AG09309 (cell line): ENCODE data around the gene DIS3L2.

Experiments used
- DNase-seq: peaks from one replicate; pipeline ENCODE4 v3.0.0-alpha.2; 2010; ENCODE audit warnings: low read depth
- H3K4me3 ChIP-seq: 2 replicates; pipeline ENCODE4 v1.5.1; 2011; ENCODE audit warnings: mild to moderate bottlenecking, low read depth, low read length, moderate library complexity; ENCODE audit not compliant: control insufficient read depth
- CTCF ChIP-seq: IDR thresholded peaks from 2 replicates; pipeline ENCODE4 v1.5.1; 2011; ENCODE audit warnings: mild to moderate bottlenecking, low read depth, low read length, inconsistent platforms; ENCODE audit not compliant: insufficient read depth, control insufficient read depth; ENCODE audit errors: missing control alignments

Gene DIS3L2

DNA sequence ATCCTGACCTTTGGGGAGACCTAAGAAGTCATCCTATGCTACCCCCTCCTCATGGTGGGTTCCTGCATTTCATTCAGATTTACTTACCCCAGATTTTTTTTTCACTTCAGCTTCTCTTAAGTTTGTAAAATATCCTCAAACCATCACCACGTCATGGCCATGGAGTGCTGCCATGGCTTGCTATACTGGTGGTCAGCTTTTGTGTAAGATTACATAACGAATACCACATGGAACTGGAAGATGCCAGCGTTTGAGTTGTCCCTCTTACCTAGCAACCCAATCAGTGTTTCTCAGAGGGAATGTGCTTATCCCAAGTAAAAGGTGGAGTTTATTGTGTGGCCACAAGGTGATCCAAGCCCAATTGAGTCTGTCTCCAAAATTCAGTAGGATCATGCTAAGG is 268.4 kb downstream of the DIS3L2 start:
- no peak overlapping the region for H3K4me3 ChIP-seq
- no peak for TF ChIP-seq CTCF
- DNase-seq, result peak; percentile 32

- no peak for DNase-seq
- TF ChIP-seq CTCF, result no peak
- H3K4me3 ChIP-seq, result no peak overlapping the region
Measured at GRCh38 chr2:232230560-232230959, 269.0 kb downstream of the DIS3L2 start.

GRCh38 chr2:232231554-232231953 is 270.0 kb downstream of the DIS3L2 start:
- no peak for TF ChIP-seq CTCF
- H3K4me3 ChIP-seq, result no peak overlapping the region
- DNase-seq, result no peak

DNA sequence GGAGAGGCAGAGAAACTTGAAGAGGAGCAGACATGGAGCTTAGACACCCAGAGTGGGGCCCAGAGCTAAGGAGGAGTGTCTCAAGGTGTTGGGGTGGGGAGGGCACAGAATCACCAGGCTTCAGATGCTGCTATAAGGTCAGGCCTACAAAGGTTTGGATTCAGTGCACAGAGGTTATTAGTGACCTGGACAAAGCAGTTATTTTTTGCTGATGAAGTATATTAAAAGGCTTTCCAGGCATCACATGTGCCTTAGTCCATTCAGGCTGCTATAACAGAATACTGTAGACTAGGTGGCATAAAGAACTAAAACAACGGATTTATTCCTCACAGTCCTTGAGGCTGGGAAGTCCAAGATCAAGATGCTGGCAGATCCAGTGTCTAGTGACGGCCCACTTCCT is 271.4 kb downstream of the DIS3L2 start:
- H3K4me3 ChIP-seq, result no peak overlapping the region
- DNase-seq, result no peak
- TF ChIP-seq CTCF, result no peak

DNA sequence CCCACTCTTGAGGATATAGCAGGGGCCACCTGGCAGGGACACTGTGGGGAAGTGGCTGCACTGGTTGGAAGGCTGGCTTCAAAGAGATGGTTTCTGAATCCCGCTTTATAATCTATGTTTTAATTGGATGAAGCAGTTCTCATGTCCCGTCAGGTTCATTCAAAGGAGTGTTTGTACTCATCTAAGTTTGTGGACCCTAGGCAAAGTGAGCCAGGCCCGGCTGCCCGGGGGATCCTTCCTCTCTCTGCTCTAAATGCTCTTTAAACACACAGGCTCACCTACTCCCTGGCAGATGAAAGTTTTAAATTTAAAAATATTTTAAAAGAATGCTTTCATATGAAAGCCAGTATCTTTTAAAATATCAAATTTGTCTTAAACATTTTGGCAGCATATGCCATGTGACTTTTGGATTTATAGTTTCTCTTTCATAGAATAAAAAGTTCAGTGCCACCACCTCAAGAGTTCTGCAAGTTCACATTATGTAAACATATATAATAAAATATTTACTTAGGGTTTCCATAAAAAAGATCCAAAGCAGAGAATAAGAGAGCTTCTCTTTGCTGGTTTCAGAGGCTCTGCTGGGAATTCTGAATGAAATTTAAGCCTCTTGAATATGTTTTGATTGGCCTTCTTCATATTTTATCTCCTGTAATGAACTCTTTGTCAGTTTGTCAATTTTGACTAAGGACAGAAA is 273.6 kb downstream of the DIS3L2 start:
- DNase-seq, result no peak
- H3K4me3 ChIP-seq, result no peak overlapping the region
- TF ChIP-seq CTCF, result no peak

DNA sequence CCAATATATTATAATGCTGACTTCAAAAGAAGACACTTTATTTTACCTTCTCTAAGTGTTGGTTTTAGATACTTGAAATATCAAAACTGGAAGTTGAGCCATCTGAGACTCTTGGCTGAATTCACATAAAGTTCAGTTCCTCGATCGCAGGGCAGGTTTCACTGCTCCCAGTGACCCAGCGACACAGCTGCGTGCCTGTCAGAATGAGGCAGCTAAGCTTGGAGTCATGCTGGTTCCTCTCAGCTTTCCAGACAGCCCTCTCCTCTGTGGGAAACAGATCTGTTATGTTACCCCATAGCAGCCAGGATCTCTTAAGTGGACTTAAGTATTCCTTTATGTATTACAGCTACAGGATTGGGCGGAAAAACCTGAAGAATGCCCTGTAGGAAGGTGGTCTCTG is 274.2 kb downstream of the DIS3L2 start:
- no peak for TF ChIP-seq CTCF
- DNase-seq, result no peak
- no peak overlapping the region for H3K4me3 ChIP-seq
